HepG2 (cell line): ENCODE measurements around the gene UQCRC1. TPM values are rescaled to one million over a fixed set of nuclear protein-coding genes. Genes with fewer than 3 reads are reported as not detected.
A peak's percentile ranks its signal among the peaks of the same experiment; 100 is the strongest.

Experiments used
- AGO2 ChIP-seq: fragments of 200-400 bp; formaldehyde crosslinking; optimal IDR thresholded peaks from 2 replicates; pipeline ENCODE3; 2017; ENCODE audit warnings: mild to moderate bottlenecking, low read depth, low read length, moderate library complexity
- NCOR1 ChIP-seq: fragments of 200-600 bp; sonication (generic); IDR thresholded peaks from 2 replicates; pipeline ENCODE4 v1.7.0; 2017; ENCODE audit warnings: antibody characterized with exemption, low read length, borderline replicate concordance
- NKX3-1 ChIP-seq: sonication (generic); formaldehyde crosslinking; IDR thresholded peaks from 2 replicates; pipeline ENCODE4 v1.5.0; 2020; ENCODE audit warnings: missing genetic modification reagents
- PRPF4 ChIP-seq: fragments of 200-400 bp; formaldehyde crosslinking; IDR thresholded peaks from 2 replicates; pipeline ENCODE4 v1.6.1; 2016; ENCODE audit warnings: low read length, low read depth; ENCODE audit not compliant: poor library complexity, severe bottlenecking
- RORA ChIP-seq: sonication (generic); formaldehyde crosslinking; IDR thresholded peaks from 2 replicates; pipeline ENCODE4 v1.5.0; 2020; ENCODE audit warnings: mild to moderate bottlenecking, missing genetic modification reagents, moderate library complexity
- SOX6 ChIP-seq, 2 experiments: fragments of 450-650 bp in 1 of 2; sonication (generic) in 1 of 2; formaldehyde crosslinking in 1 of 2; IDR thresholded peaks; 2 replicates each; pipeline versions ENCODE4 v1.4.0 to v1.6.1; 2017 to 2020; ENCODE audit warnings: antibody characterized with exemption in 1 of 2, mild to moderate bottlenecking in 1 of 2, missing genetic modification reagents in 1 of 2
- ZBTB25 ChIP-seq: IDR thresholded peaks from 2 replicates; pipeline ENCODE4 v1.6.1; 2018; ENCODE audit warnings: missing genetic modification reagents
- ZBTB40 ChIP-seq, 2 experiments: fragments of 450-650 bp in 1 of 2; sonication (generic) in 1 of 2; formaldehyde crosslinking in 1 of 2; IDR thresholded peaks; 2 replicates each; pipeline versions ENCODE4 v1.6.1 to v1.8.0; 2016 to 2022; ENCODE audit warnings: antibody characterized with exemption in 1 of 2, mild to moderate bottlenecking in 1 of 2, missing genetic modification reagents in 1 of 2
- ZBTB49 ChIP-seq: sonication (generic); formaldehyde crosslinking; IDR thresholded peaks from 2 replicates; pipeline ENCODE4 v1.4.0; 2020; ENCODE audit warnings: missing genetic modification reagents, borderline replicate concordance
- ZNF20 ChIP-seq: sonication (generic); formaldehyde crosslinking; IDR thresholded peaks from 2 replicates; pipeline ENCODE4 v1.4.0; 2020; ENCODE audit warnings: mild to moderate bottlenecking, moderate library complexity, missing genetic modification reagents
- ZNF530 ChIP-seq: sonication (generic); formaldehyde crosslinking; IDR thresholded peaks from 2 replicates; pipeline ENCODE4 v1.5.0; 2020; ENCODE audit warnings: low read depth, mild to moderate bottlenecking, missing genetic modification reagents
- ZNF552 ChIP-seq: sonication (generic); formaldehyde crosslinking; IDR thresholded peaks from 2 replicates; pipeline ENCODE4 v1.9.0; 2022; ENCODE audit warnings: missing genetic modification reagents, mild to moderate bottlenecking, borderline replicate concordance
- ZNF562 ChIP-seq: sonication (generic); formaldehyde crosslinking; IDR thresholded peaks from 2 replicates; pipeline ENCODE4 v1.8.0; 2022; ENCODE audit warnings: missing genetic modification reagents, borderline replicate concordance
- ZNF614 ChIP-seq: IDR thresholded peaks from 2 replicates; pipeline ENCODE4 v1.6.1; 2018; ENCODE audit warnings: missing biosample characterization, missing genetic modification reagents, inconsistent platforms, borderline replicate concordance
- ZNF841 ChIP-seq: sonication (generic); formaldehyde crosslinking; IDR thresholded peaks from 2 replicates; pipeline ENCODE4 v1.8.1; 2023; ENCODE audit warnings: missing genetic modification reagents, borderline replicate concordance
- polyA plus RNA-seq, 8 experiments: library from polyadenylated mRNA; depleted of rRNA in 3 of 8; stranded (reverse) in 7 of 8; unstranded in 1 of 8; fragments of >200 nt; fragmentation: Illumina TruSeq in 4 of 8; extraction: Trizol in 4 of 8; gene quantifications; 2 replicates each; pipeline versions ENCODE4 v1.2.1 to v1.2.3, GENCODE V29; 2011 to 2016; ENCODE audit warnings: low read depth in 4 of 8, missing spikeins in 1 of 8, mixed read lengths in 1 of 8; ENCODE audit not compliant: insufficient read depth in 1 of 8
- total RNA-seq, 5 experiments: library from RNA; depleted of rRNA; stranded (reverse); fragments of >200 nt; fragmentation: Illumina TruSeq; extraction: Trizol; gene quantifications; 2 replicates each; pipeline ENCODE4 v1.2.3, GENCODE V29; 2016; ENCODE audit warnings: low read depth in 1 of 5

Gene UQCRC1
- total and polyA plus RNA-seq, 2 of the 13 experiments (the other 11 are each of a cell fraction or from before 2014, with no cell fraction given) = 316 to 680 TPM

- TF ChIP-seq NCOR1 (no peak), AGO2 (peak; percentile 69), SOX6 (IDR thresholded peaks at IDR 0.05) (no peak), SOX6 (CRISPR knock-in tag; IDR thresholded peaks at IDR 0.05) (peak; percentile 47; the same call in 1 of the 2 replicates), ZNF530 (CRISPR knock-in tag) (no peak), ZBTB49 (CRISPR knock-in tag) (no peak), ZNF552 (no peak), ZBTB25 (CRISPR knock-in tag) (no peak), ZBTB40 (IDR thresholded peaks at IDR 0.05) (no peak), ZBTB40 (CRISPR knock-in tag; IDR thresholded peaks at IDR 0.05) (no peak), RORA (CRISPR knock-in tag) (no peak), NKX3-1 (no peak; the same call in 1 of the 2 replicates), ZNF20 (CRISPR knock-in tag) (no peak; the same call in 1 of the 2 replicates), ZNF841 (no peak), ZNF562 (no peak), ZNF614 (CRISPR knock-in tag) (peak; percentile 26; the same call in 1 of the 2 replicates), PRPF4 (no peak)
Measured at GRCh38 chr3:48635222-48636021, 26.0 kb upstream of the UQCRC1 start, which contains the start of gene SLC26A6 (continued).
